GM21367 (cell line): ENCODE results near the gene PTTG1.

ENCODE experiments used
- ATAC-seq: cut with Tn5 transposase; IDR thresholded peaks from one replicate; pipeline ENCODE4 v1.9.1; 2021; ENCODE audit not compliant: unreplicated experiment

PTTG1 gene

DNA sequence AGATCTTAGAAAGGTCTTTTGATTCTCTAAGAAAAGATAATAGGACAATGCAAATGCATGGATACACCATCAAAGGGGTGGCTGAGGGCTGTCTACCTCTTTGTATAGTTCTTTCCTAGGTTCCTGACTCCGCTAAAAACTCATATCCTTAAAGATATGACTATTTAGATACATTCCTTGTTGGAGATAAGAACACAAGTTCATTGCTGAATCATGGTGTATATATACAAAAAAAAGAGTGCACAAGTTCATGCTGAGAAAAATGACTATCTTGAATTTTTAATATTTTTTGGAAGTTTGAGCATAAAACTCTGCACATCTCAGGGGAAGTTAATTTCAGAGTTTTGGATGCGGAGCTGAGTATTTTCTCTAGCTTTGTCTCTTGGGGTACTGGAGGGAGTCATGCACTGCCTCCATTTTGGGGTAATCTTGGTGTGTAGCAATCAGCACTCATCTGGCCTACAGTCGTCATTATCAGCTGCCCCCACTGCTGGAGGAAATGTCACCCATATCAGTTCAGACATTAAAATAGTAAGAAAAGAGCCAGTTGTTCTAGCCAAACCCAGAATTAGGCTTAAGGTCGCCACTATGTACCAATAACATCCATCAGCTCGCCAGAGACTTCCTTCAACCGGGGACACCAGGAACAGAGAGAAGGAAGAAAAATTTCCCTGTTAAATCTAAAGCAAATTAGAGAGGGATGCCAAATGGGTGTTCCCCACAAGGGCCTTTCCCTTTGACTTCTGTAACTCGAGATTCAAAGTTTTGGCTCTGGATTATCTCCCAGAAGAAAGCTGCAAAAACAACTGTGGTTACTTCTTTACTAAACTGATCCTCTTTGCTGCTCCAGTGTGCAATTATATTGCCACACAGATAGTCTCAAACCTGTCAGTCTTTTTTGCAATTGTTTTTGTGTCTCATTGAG, 49.0 kb downstream of the PTTG1 start:
- ATAC-seq: no peak

DNA sequence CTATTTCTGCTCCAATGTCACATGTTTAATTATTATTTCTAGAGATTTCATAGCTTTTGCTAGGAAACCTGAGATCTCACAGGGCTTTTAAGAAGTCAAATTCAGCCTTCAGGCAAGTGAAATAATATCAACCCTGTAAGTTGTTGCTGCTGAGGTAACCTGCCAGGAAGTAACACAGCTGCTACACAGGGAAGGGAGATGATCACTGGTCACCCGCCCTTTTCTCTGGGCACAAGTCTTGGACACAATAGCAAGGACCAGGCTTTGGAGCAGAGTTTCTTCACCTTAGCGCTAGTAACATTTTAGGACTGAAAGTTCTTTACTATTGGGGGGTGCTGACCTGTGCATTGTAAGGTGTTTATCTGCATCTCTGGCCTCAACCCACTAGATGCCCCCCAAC, 50.1 kb downstream of the PTTG1 start:
- ATAC-seq: no peak

DNA sequence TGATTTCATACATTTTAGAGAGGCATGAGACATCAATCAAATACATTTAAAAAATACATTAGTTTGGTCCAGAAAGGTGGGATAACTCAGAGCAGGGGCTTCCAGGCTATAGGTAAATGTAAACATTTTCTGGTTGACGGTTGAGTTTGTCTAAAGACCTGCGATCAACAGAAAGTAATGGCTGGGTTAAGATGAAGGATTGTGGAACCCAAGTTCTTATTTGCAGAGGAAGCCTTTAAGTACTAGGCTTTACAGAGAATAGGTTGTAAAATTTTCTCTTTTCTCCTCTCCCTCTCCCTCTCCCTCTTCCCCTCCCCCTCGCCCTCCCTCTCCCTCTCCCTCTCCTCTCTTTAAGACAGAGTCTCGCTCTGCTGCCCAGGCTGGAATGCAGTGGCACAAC, 50.8 kb downstream of the PTTG1 start:
- ATAC-seq: no peak

DNA sequence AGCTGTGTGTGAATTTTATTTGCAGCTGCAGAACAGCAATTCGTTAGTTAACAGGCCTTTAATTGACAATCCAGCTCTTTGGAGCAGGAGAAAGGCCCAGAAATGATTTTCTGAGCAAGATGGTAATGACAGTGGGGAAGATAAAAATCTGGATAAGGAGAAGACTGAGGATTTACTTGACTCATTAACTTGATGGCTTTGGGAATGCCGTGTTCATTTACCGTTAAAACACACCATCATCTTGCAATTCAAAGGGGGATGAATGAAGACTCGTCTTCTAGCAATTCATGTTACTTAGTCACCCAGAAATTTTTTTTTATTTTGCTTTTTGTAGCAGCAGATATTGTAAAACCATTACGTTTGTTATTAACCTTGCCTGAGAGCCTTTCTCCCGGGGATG, 52.0 kb downstream of the PTTG1 start:
- no peak for ATAC-seq

DNA sequence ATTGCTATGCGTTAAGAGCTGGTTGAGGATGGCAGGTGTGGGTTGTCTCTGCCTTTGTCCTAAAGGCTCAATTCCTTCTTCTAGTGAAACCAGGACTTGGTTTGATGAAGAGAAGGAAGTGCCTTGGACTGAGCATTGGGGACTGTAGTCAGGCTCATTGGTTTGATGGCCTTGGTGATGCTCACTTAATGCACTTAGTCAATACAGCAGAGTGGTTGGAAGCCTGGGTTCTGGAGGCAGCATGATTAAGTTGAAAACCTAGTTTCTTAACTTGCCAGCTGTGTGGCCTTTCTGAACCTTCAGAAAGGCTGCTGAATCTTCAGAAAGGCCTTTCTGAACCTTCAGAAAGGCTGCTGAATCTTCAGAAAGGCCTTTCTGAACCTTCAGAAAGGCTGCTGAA, 52.4 kb downstream of the PTTG1 start:
- ATAC-seq: no peak

DNA sequence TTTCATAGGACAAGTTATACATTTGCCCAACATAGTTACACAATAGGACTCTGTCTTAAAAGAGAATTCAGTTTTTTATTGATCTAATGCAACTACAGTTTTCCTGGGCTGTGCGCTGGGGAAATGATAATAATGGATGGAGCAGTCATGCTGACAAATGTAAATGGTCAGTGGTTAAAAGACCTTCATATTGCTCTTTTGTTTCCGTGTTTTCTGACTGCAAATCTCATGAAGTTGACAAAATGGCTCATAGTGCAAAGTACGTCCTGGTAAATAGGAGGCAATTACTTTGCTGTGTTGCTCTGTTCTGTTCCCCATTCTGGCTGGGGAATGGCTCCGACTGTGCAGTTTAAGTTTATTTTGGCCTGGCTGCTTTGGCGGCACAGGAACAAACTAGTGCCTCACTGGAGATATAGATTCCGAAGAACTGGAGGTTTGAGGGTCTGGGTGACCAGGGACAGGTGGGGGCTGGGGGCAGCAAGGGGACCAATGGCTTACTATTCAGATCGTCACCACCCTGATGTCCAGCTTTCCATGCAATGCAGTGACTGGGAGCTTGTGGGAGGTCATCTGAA, 54.3 kb downstream of the PTTG1 start:
- no peak for ATAC-seq

DNA sequence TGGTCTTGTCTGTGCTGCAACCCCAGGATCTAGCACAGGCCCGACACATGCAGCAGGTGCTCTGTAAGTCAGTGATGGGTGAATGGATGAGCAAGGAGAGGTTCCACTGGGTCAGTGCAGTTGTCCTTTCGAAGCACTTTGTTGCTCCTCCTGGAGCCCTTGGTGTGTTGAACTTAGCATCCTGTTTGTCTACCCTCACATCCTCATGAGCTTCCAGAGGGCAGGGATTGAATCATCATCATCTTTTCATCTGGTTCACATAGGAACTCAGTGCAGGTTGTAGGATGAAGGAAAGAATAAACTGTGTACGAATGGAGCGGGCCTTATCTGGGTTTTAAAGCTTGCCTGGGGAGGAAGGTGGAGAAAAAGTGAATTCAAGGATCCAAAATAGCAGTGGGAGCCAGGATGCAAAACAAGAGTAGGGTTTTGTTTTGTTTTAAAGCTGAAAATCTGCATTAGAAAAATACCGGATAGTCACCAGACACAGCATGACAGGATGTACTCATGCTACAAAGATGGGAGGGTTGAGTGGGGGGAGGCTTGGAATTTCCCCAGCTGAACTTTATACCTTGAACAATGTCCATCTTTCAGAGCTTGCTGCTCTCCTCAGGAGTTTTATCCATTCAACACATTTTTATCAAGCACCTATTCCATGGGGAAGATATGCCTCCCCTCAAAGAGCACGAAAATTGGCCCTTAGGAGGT, 55.8 kb downstream of the PTTG1 start:
- no peak for ATAC-seq

DNA sequence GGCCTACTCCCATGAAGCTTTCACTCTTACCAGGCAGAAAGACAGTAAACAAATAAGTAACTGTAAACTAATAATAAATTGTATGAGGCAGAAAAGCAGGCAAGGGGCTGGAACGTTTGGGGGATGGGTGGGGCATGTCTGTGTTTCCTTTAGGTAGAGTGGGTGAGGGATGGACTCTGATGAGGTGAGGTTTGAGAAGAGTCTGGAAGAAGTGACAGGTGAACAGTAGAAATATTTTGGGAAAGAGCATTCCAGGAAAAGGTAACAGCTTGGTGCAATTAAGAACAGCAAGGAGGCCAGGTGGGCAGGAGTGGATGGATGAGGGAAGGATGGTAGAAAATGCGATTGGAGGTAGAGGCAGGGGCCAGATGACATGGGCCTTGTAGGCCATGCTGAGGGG, 56.5 kb downstream of the PTTG1 start:
- ATAC-seq: no peak
